Lower lobe of right lung (tissue), 2 donors: Measurements from ENCODE around the gene KASH5. TPM values are rescaled to one million over a fixed set of nuclear protein-coding genes. Genes with fewer than 3 reads are reported as not detected.

Experiments
- ATAC-seq, 2 donors: fragments of 200-7000 bp; cut with Tn5 transposase; one replicate each; pipeline ENCODE4 v1.9.1; 2020 to 2022; ENCODE audit warnings: mild to moderate bottlenecking in 2 of 2, moderate library complexity in 2 of 2
- DNase-seq: peaks from one replicate; pipeline ENCODE4 v3.0.0-alpha.2; 2020
- H3K27ac ChIP-seq: fragments of 200-600 bp; one replicate; pipeline ENCODE4 v1.8.0; 2022
- H3K27me3 ChIP-seq: fragments of 200-600 bp; one replicate; pipeline ENCODE4 v1.8.0; 2022; ENCODE audit warnings: low read depth
- H3K36me3 ChIP-seq: fragments of 200-600 bp; one replicate; pipeline ENCODE4 v1.8.0; 2022; ENCODE audit warnings: mild to moderate bottlenecking
- H3K4me1 ChIP-seq: fragments of 200-600 bp; one replicate; pipeline ENCODE4 v1.8.0; 2022
- H3K4me3 ChIP-seq: fragments of 200-600 bp; one replicate; pipeline ENCODE4 v1.8.0; 2022; ENCODE audit warnings: mild to moderate bottlenecking
- H3K9me3 ChIP-seq: fragments of 200-600 bp; one replicate; pipeline ENCODE4 v1.8.0; 2022
- CTCF ChIP-seq: fragments of 200-600 bp; IDR thresholded peaks from one replicate; pipeline ENCODE4 v1.8.0; 2022; ENCODE audit warnings: antibody characterized with exemption, mild to moderate bottlenecking
- intact Hi-C: fragments of 100-400 bp; cut with DNase I; formaldehyde crosslinking; loops from one replicate; pipeline ENCODE4 v1.11.0; 2022
- total RNA-seq: library from RNA; stranded (reverse); fragmentation: NEBNext Ultra II Directional; extraction: Animal tissue kit (Norgen Biotek cat#: 25700); gene quantifications from one replicate; pipeline ENCODE4 v1.2.1, GENCODE V29; 2021
- donor health status: DM: no; HTN: yes; CAD: no; lungs with severe emphysema.

The KASH5 gene
- total RNA-seq, 1 donor from 2014 or later = 3.1 TPM

- Histone ChIP-seq H3K9me3 (no peaks in the 10 kb centered on the region), H3K4me1 (peaks cover 11% of the 10 kb centered on the region), H3K27ac (no peak overlapping the region), H3K4me3 (no peak overlapping the region), H3K27me3 (no peaks in the 10 kb centered on the region), H3K36me3 (peaks cover 70% of the 10 kb centered on the region)
- ATAC-seq (no peak), DNase-seq (no peak)
- TF ChIP-seq CTCF = no peak
- intact Hi-C loops = no loop called here
Measured at GRCh38 chr19:49463960-49464740, 76.1 kb downstream of the KASH5 start.

DNA sequence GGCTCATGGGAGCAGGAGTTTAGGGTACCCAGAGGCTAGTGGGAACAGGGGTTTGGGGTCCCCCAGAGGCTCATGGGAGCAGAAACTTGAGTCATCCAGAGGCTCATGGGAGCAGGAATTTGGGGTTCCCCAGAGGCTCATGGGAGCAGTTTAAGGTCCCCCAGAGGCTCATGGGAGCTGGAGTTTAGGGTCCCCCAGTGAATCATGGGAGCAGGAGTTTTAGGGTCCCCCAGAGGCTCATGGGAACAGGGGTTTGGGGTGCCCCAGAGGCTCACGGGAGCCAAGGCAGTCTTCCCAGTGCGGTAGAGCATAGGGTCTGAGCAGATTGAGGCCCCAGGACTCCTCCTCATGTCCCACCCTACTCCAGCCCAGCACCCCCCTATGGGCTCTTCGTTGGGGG, 77.3 kb downstream of the KASH5 start:
- Histone ChIP-seq H3K4me1 (peaks cover 20% of the 10 kb centered on the region), H3K9me3 (no peaks in the 10 kb centered on the region), H3K27ac (no peak overlapping the region), H3K36me3 (peaks cover 65% of the 10 kb centered on the region), H3K4me3 (no peak overlapping the region), H3K27me3 (no peaks in the 10 kb centered on the region)
- no peak for TF ChIP-seq CTCF
- DNase-seq = no peak
- intact Hi-C loops = no loop called here
- no peak for ATAC-seq

Other genes starting within 250 kb of the KASH5 start
- 1.8 TPM for gene HRC, start 232.9 kb upstream of the KASH5 start, total RNA-seq
- gene TRPM4, start 230.5 kb upstream of the KASH5 start, total RNA-seq = 51.6 TPM
- 4.9 TPM for gene SLC6A16, start 63.1 kb upstream of the KASH5 start, total RNA-seq
- gene CD37, start 52.8 kb upstream of the KASH5 start, total RNA-seq = 175 TPM
- gene TEAD2, start 25.8 kb upstream of the KASH5 start, total RNA-seq = 36.2 TPM
- 0.92 TPM for gene DKKL1, start 24.4 kb upstream of the KASH5 start, total RNA-seq
- not detected for gene PTH2, start 35.2 kb downstream of the KASH5 start, total RNA-seq
- gene GFY, start 37.1 kb downstream of the KASH5 start, total RNA-seq = not detected
- 0.56 TPM for gene SLC17A7, start 53.3 kb downstream of the KASH5 start, total RNA-seq
- 63.2 TPM for gene PIH1D1, start 63.6 kb downstream of the KASH5 start, total RNA-seq
- 33.7 TPM for gene ALDH16A1, start 65.0 kb downstream of the KASH5 start, total RNA-seq
- gene FLT3LG, start 86.0 kb downstream of the KASH5 start, total RNA-seq = 12.8 TPM
- gene RPL13A, start 99.4 kb downstream of the KASH5 start, total RNA-seq = 1,820 TPM
- 1,649 TPM for gene RPS11, start 108.2 kb downstream of the KASH5 start, total RNA-seq
- gene FCGRT, start 124.4 kb downstream of the KASH5 start, total RNA-seq = 385 TPM
- 28.1 TPM for gene RCN3, start 139.8 kb downstream of the KASH5 start, total RNA-seq
- 47.2 TPM for gene NOSIP, start 192.3 kb downstream of the KASH5 start, total RNA-seq
- gene PRRG2, start 193.1 kb downstream of the KASH5 start, total RNA-seq = 7.6 TPM
- 32.0 TPM for gene PRR12, start 202.9 kb downstream of the KASH5 start, total RNA-seq